ENCODE data around the gene ERP44. TPM values are rescaled to one million over a fixed set of nuclear protein-coding genes. Genes with fewer than 3 reads are reported as not detected.

ERP44 gene
- total RNA-seq, 1 experiment from 2014 or later = 19.5 TPM

- intact Hi-C loops (cut with micrococcal nuclease; ENCODE audit: unreplicated experiment) = no loop called here
- ChIA-PET CTCF (interaction anchor here (0.7 kb wide), 1 partner anchor 29 kb away, joined by 3 read pairs; no protein-coding TSS in a partner anchor), POLR2A (ENCODE audit: unreplicated experiment) (interaction anchor here (0.7 kb wide), 1 partner anchor 54 kb away, joined by 17 read pairs; no protein-coding TSS in a partner anchor)
- no peak for DNase-seq
- Histone ChIP-seq H3K9me3 (ENCODE audit: insufficient read depth, low read depth) (no peaks in the 10 kb centered on the region), H3K27ac (no peak overlapping the region), H3K79me2 (ENCODE audit: low read depth) (no peaks in the 10 kb centered on the region), H3K4me2 (no peak overlapping the region), H3K4me3 (no peak overlapping the region), H4K20me1 (ENCODE audit: insufficient read depth) (no peaks in the 10 kb centered on the region; the same call in 1 of the 2 replicates), H3K4me1 (replicated peaks; ENCODE audit: insufficient read depth) (no peaks in the 10 kb centered on the region), H3K27me3 (ENCODE audit: insufficient read depth, low read depth) (no peaks in the 10 kb centered on the region), H3K9me2 (ENCODE audit: insufficient read depth) (no peaks in the 10 kb centered on the region), H3F3A (ENCODE audit: insufficient read depth, low read depth) (0 out of 2 replicates have a peak, but pooled peaks cover 4% of the 10 kb centered on the region), H3K36me3 (ENCODE audit: low read depth) (0 out of 2 replicates have a peak, but pooled peaks cover 6% of the 10 kb centered on the region), H2AFZ (no peak overlapping the region)
- BruUV-seq (replicated peaks) = no TSS peak
- no peak for TF ChIP-seq EZH2 (IDR thresholded peaks at IDR 0.05; ENCODE audit: low read depth)
These were observed 121.6 kb downstream of the ERP44 start for GRCh38 chr9:99977033-99977792.

- ChIA-PET POLR2A (ENCODE audit: unreplicated experiment) (no interaction called here), CTCF (interaction anchor here (0.5 kb wide), 1 partner anchor 974 kb away, joined by 5 read pairs; no protein-coding TSS in a partner anchor)
- no peaks in the 10 kb centered on the region for H3K9me3 ChIP-seq (ENCODE audit: insufficient read depth, low read depth)
- no peak overlapping the region for H3K27ac ChIP-seq
- intact Hi-C loops (cut with micrococcal nuclease; ENCODE audit: unreplicated experiment) = no loop called here
- no peaks in the 10 kb centered on the region for H3K27me3 ChIP-seq (ENCODE audit: insufficient read depth, low read depth)
- TF ChIP-seq CTCF (conservative IDR thresholded peaks at IDR 0.05) (no peak), EZH2 (IDR thresholded peaks at IDR 0.05; ENCODE audit: low read depth) (no peak)
- no peak overlapping the region for H3K4me3 ChIP-seq
- no TSS peak for BruUV-seq (replicated peaks)
- H3K36me3 ChIP-seq (ENCODE audit: low read depth) = 0 out of 2 replicates have a peak, but pooled peaks cover 8% of the 10 kb centered on the region
- H3K79me2 ChIP-seq (ENCODE audit: low read depth) = no peaks in the 10 kb centered on the region
- H3F3A ChIP-seq (ENCODE audit: insufficient read depth, low read depth) = no peaks in the 10 kb centered on the region
- H4K20me1 ChIP-seq (ENCODE audit: insufficient read depth) = no peaks in the 10 kb centered on the region; the same call in 1 of the 2 replicates
- H3K4me1 ChIP-seq (replicated peaks; ENCODE audit: insufficient read depth) = no peaks in the 10 kb centered on the region
- H3K9me2 ChIP-seq (ENCODE audit: insufficient read depth) = no peaks in the 10 kb centered on the region
- DNase-seq = no peak
- H3K4me2 ChIP-seq = no peak overlapping the region
- no peak overlapping the region for H2AFZ ChIP-seq
These were observed 125.3 kb downstream of the ERP44 start for GRCh38 chr9:99973455-99973854.

DNA sequence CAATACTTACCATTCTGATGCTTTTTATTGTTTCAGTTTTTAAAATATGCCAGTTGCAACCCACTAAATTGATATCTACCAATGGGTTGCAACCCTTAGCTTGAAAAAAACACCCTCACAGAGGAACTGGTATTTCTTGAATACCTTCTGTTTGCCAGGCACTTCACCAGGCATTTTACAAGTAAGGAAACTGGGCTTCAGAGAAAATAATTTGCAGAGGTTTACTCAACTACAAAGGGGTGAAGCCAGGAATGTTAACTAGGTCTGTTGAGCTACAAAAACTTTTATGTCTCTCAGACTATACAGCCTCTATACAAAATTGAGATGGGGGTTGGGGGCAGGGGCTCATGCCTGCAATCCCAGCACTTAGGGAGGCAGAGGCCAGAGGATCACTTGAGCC lies 127.4 kb downstream of the ERP44 start:
- Histone ChIP-seq H3F3A (ENCODE audit: insufficient read depth, low read depth) (peaks cover 2% of the 10 kb centered on the region; the same call in 1 of the 2 replicates), H3K27ac (no peak overlapping the region), H3K4me2 (no peak overlapping the region), H2AFZ (no peak overlapping the region), H4K20me1 (ENCODE audit: insufficient read depth) (no peaks in the 10 kb centered on the region), H3K79me2 (ENCODE audit: low read depth) (no peaks in the 10 kb centered on the region), H3K4me1 (replicated peaks; ENCODE audit: insufficient read depth) (peaks cover 8% of the 10 kb centered on the region), H3K36me3 (ENCODE audit: low read depth) (0 out of 2 replicates have a peak, but pooled peaks cover 16% of the 10 kb centered on the region), H3K9me2 (ENCODE audit: insufficient read depth) (no peaks in the 10 kb centered on the region), H3K4me3 (no peak overlapping the region), H3K9me3 (ENCODE audit: insufficient read depth, low read depth) (no peaks in the 10 kb centered on the region), H3K27me3 (ENCODE audit: insufficient read depth, low read depth) (no peaks in the 10 kb centered on the region)
- ChIA-PET POLR2A (ENCODE audit: unreplicated experiment) (no interaction called here), CTCF (no interaction called here)
- no TSS peak for BruUV-seq (replicated peaks)
- peak in 1 of 2 experiments; percentile 37 for DNase-seq
- TF ChIP-seq EZH2 (IDR thresholded peaks at IDR 0.05; ENCODE audit: low read depth) (no peak), CTCF (conservative IDR thresholded peaks at IDR 0.05) (no peak)
- intact Hi-C loops (cut with micrococcal nuclease; ENCODE audit: unreplicated experiment) = no loop called here

Data from PC-9 (cell line).